ENCODE results near the gene DACT3.

The DACT3 gene

GRCh38 chr19:46674416-46675178 is 13.6 kb upstream of the DACT3 start:
- Histone ChIP-seq H2BK120ac (ENCODE audit: low read depth, low read length) (no peak overlapping the region), H4K91ac (ENCODE audit: low read depth, low read length, poor library complexity) (no peak overlapping the region), H2AK5ac (ENCODE audit: low read depth, low read length) (no peak overlapping the region), H2AFZ (ENCODE audit: low read length) (no peak overlapping the region), H3K9ac (ENCODE audit: low read depth, low read length, poor library complexity) (peak overlapping the region; percentile 17), H2BK15ac (ENCODE audit: low read length) (no peak overlapping the region), H3K9me3 (replicated peaks in 1 of 2; ENCODE audit: control insufficient read depth in 2 of 2, insufficient read depth in 1 of 2, low read depth in 1 of 2, low read length in 2 of 2) (peaks cover 0 to 2% of the 10 kb centered on the region in 2 donors), H3K4me3 (ENCODE audit: low read length in 2 of 2) (no peak overlapping the region), H3K27ac (replicated peaks; ENCODE audit: low read length) (no peak overlapping the region), H3K36me3 (replicated peaks in 1 of 2; ENCODE audit: control insufficient read depth in 2 of 2, insufficient read depth in 2 of 2, low read length in 2 of 2) (peaks cover 38 to 62% of the 10 kb centered on the region in 2 donors), H3K23ac (ENCODE audit: low read depth, low read length, poor library complexity) (no peak overlapping the region), H3K14ac (ENCODE audit: low read length) (no peak overlapping the region), H3K4me1 (ENCODE audit: control insufficient read depth in 2 of 2, insufficient read depth in 1 of 2, low read depth in 1 of 2, low read length in 2 of 2) (no peaks in the 10 kb centered on the region), H3K4ac (ENCODE audit: low read length) (no peak overlapping the region), H3K18ac (ENCODE audit: low read length) (no peak overlapping the region), H3K4me2 (ENCODE audit: insufficient read depth, low read length, poor library complexity, severe bottlenecking) (no peak overlapping the region), H3K79me1 (ENCODE audit: low read depth, low read length) (peaks cover 4% of the 10 kb centered on the region), H3K27me3 (ENCODE audit: control insufficient read depth in 3 of 3, insufficient read depth in 3 of 3, low read depth in 1 of 3, low read length in 3 of 3) (no peaks in the 10 kb centered on the region), H4K8ac (ENCODE audit: low read depth, low read length) (no peak overlapping the region), H2BK12ac (ENCODE audit: low read length) (no peak overlapping the region), H2BK5ac (ENCODE audit: low read length) (no peak overlapping the region)
- no peak for DNase-seq (ENCODE audit: low spot score)
- WGBS, 2 donors (ENCODE audit: extremely low coverage in 2 of 2, insufficient read length in 2 of 2, insufficient replicate concordance in 1 of 2) = no CpG with 5 or more reads among the region's 21 CpGs

- H3K23ac ChIP-seq (ENCODE audit: low read depth, low read length, poor library complexity) = no peak overlapping the region
Measured at GRCh38 chr19:46670813-46671212, 9.8 kb upstream of the DACT3 start.

GRCh38 chr19:46668662-46669061 is 7.7 kb upstream of the DACT3 start:
- WGBS, 2 donors (ENCODE audit: extremely low coverage in 2 of 2, insufficient read length in 2 of 2, insufficient replicate concordance in 1 of 2) = no CpG with 5 or more reads among the region's 3 CpGs
- no peak overlapping the region for H3K14ac ChIP-seq (ENCODE audit: low read length)
- no peak overlapping the region for H3K4me2 ChIP-seq (ENCODE audit: insufficient read depth, low read length, poor library complexity, severe bottlenecking)
- H3K4me3 ChIP-seq (ENCODE audit: low read length in 2 of 2) = no peak overlapping the region
- no peak overlapping the region for H3K9ac ChIP-seq (ENCODE audit: low read depth, low read length, poor library complexity)
- H3K27ac ChIP-seq (replicated peaks; ENCODE audit: low read length) = no peak overlapping the region
- no peak overlapping the region for H2AFZ ChIP-seq (ENCODE audit: low read length)
- H3K9me3 ChIP-seq (replicated peaks in 1 of 2; ENCODE audit: control insufficient read depth in 2 of 2, insufficient read depth in 1 of 2, low read depth in 1 of 2, low read length in 2 of 2) = peaks cover 0 to 2% of the 10 kb centered on the region in 2 donors
- no peaks in the 10 kb centered on the region for H3K27me3 ChIP-seq (ENCODE audit: control insufficient read depth in 3 of 3, insufficient read depth in 3 of 3, low read depth in 1 of 3, low read length in 3 of 3)
- no peak overlapping the region for H3K4ac ChIP-seq (ENCODE audit: low read length)
- H2BK5ac ChIP-seq (ENCODE audit: low read length) = no peak overlapping the region
- H3K18ac ChIP-seq (ENCODE audit: low read length) = no peak overlapping the region
- H4K91ac ChIP-seq (ENCODE audit: low read depth, low read length, poor library complexity) = no peak overlapping the region
- no peaks in the 10 kb centered on the region for H3K4me1 ChIP-seq (ENCODE audit: control insufficient read depth in 2 of 2, insufficient read depth in 1 of 2, low read depth in 1 of 2, low read length in 2 of 2)
- no peak overlapping the region for H2BK120ac ChIP-seq (ENCODE audit: low read depth, low read length)
- H4K8ac ChIP-seq (ENCODE audit: low read depth, low read length) = no peak overlapping the region
- no peak overlapping the region for H2BK15ac ChIP-seq (ENCODE audit: low read length)
- H2AK5ac ChIP-seq (ENCODE audit: low read depth, low read length) = no peak overlapping the region
- no peak overlapping the region for H2BK12ac ChIP-seq (ENCODE audit: low read length)
- H3K36me3 ChIP-seq (replicated peaks in 1 of 2; ENCODE audit: control insufficient read depth in 2 of 2, insufficient read depth in 2 of 2, low read length in 2 of 2) = peaks cover 4 to 14% of the 10 kb centered on the region in 2 donors
- H3K23ac ChIP-seq (ENCODE audit: low read depth, low read length, poor library complexity) = no peak overlapping the region
- no peaks in the 10 kb centered on the region for H3K79me1 ChIP-seq (ENCODE audit: low read depth, low read length)
- no peak for DNase-seq (ENCODE audit: low spot score)

More at GRCh38 chr19:46670813-46671212, 9.8 kb upstream of the DACT3 start:
- peaks cover 0 to 2% of the 10 kb centered on the region in 2 donors for H3K9me3 ChIP-seq (replicated peaks in 1 of 2; ENCODE audit: control insufficient read depth in 2 of 2, insufficient read depth in 1 of 2, low read depth in 1 of 2, low read length in 2 of 2)
- H2BK15ac ChIP-seq (ENCODE audit: low read length) = no peak overlapping the region
- no peak overlapping the region for H3K9ac ChIP-seq (ENCODE audit: low read depth, low read length, poor library complexity)
- H2AFZ ChIP-seq (ENCODE audit: low read length) = no peak overlapping the region
- H3K4ac ChIP-seq (ENCODE audit: low read length) = no peak overlapping the region
- H3K4me2 ChIP-seq (ENCODE audit: insufficient read depth, low read length, poor library complexity, severe bottlenecking) = no peak overlapping the region
- no peak overlapping the region for H2BK120ac ChIP-seq (ENCODE audit: low read depth, low read length)
- H3K36me3 ChIP-seq (replicated peaks in 1 of 2; ENCODE audit: control insufficient read depth in 2 of 2, insufficient read depth in 2 of 2, low read length in 2 of 2) = peaks cover 16 to 30% of the 10 kb centered on the region in 2 donors
- H4K91ac ChIP-seq (ENCODE audit: low read depth, low read length, poor library complexity) = no peak overlapping the region
- no peak overlapping the region for H2BK5ac ChIP-seq (ENCODE audit: low read length)
- no peak for DNase-seq (ENCODE audit: low spot score)
- H4K8ac ChIP-seq (ENCODE audit: low read depth, low read length) = no peak overlapping the region
- no peak overlapping the region for H2AK5ac ChIP-seq (ENCODE audit: low read depth, low read length)
- H3K14ac ChIP-seq (ENCODE audit: low read length) = no peak overlapping the region
- H3K27ac ChIP-seq (replicated peaks; ENCODE audit: low read length) = no peak overlapping the region
- H3K4me1 ChIP-seq (ENCODE audit: control insufficient read depth in 2 of 2, insufficient read depth in 1 of 2, low read depth in 1 of 2, low read length in 2 of 2) = no peaks in the 10 kb centered on the region
- no peak overlapping the region for H3K4me3 ChIP-seq (ENCODE audit: low read length in 2 of 2)
- no peaks in the 10 kb centered on the region for H3K27me3 ChIP-seq (ENCODE audit: control insufficient read depth in 3 of 3, insufficient read depth in 3 of 3, low read depth in 1 of 3, low read length in 3 of 3)
- H3K18ac ChIP-seq (ENCODE audit: low read length) = no peak overlapping the region
- H2BK12ac ChIP-seq (ENCODE audit: low read length) = no peak overlapping the region
- no peaks in the 10 kb centered on the region for H3K79me1 ChIP-seq (ENCODE audit: low read depth, low read length)

- H3K4me3 ChIP-seq (ENCODE audit: low read length in 2 of 2) = no peak overlapping the region
- no peak overlapping the region for H2BK15ac ChIP-seq (ENCODE audit: low read length)
- no peaks in the 10 kb centered on the region for H3K27me3 ChIP-seq (ENCODE audit: control insufficient read depth in 3 of 3, insufficient read depth in 3 of 3, low read depth in 1 of 3, low read length in 3 of 3)
- H2AK5ac ChIP-seq (ENCODE audit: low read depth, low read length) = no peak overlapping the region
- no peak overlapping the region for H4K91ac ChIP-seq (ENCODE audit: low read depth, low read length, poor library complexity)
- H2BK120ac ChIP-seq (ENCODE audit: low read depth, low read length) = no peak overlapping the region
- H3K9me3 ChIP-seq (replicated peaks in 1 of 2; ENCODE audit: control insufficient read depth in 2 of 2, insufficient read depth in 1 of 2, low read depth in 1 of 2, low read length in 2 of 2) = no peaks in the 10 kb centered on the region
- no peaks in the 10 kb centered on the region for H3K79me1 ChIP-seq (ENCODE audit: low read depth, low read length)
- no peak overlapping the region for H2BK5ac ChIP-seq (ENCODE audit: low read length)
- no peak overlapping the region for H2AFZ ChIP-seq (ENCODE audit: low read length)
- no peak overlapping the region for H3K4me2 ChIP-seq (ENCODE audit: insufficient read depth, low read length, poor library complexity, severe bottlenecking)
- no peak overlapping the region for H3K4ac ChIP-seq (ENCODE audit: low read length)
- no CpG with 5 or more reads among the region's 8 CpGs for WGBS, 2 donors (ENCODE audit: extremely low coverage in 2 of 2, insufficient read length in 2 of 2, insufficient replicate concordance in 1 of 2)
- no peak overlapping the region for H3K14ac ChIP-seq (ENCODE audit: low read length)
- no peak overlapping the region for H2BK12ac ChIP-seq (ENCODE audit: low read length)
- H3K36me3 ChIP-seq (replicated peaks in 1 of 2; ENCODE audit: control insufficient read depth in 2 of 2, insufficient read depth in 2 of 2, low read length in 2 of 2) = no peaks in the 10 kb centered on the region
- H3K23ac ChIP-seq (ENCODE audit: low read depth, low read length, poor library complexity) = no peak overlapping the region
- H3K9ac ChIP-seq (ENCODE audit: low read depth, low read length, poor library complexity) = no peak overlapping the region
- H3K27ac ChIP-seq (replicated peaks; ENCODE audit: low read length) = no peak overlapping the region
- DNase-seq (ENCODE audit: low spot score) = no peak
- peaks cover 2 to 8% of the 10 kb centered on the region in 2 donors for H3K4me1 ChIP-seq (ENCODE audit: control insufficient read depth in 2 of 2, insufficient read depth in 1 of 2, low read depth in 1 of 2, low read length in 2 of 2)
- no peak overlapping the region for H4K8ac ChIP-seq (ENCODE audit: low read depth, low read length)
- H3K18ac ChIP-seq (ENCODE audit: low read length) = no peak overlapping the region
Measured at GRCh38 chr19:46665072-46665471, 4.1 kb upstream of the DACT3 start.
